ENCODE results near the gene AKR1C3.
"Not testable (repeated sequence)": the region's sequence is repeated elsewhere in the genome, so short reads cannot be mapped to it uniquely, and the experiment has no call there.

The AKR1C3 gene

GRCh38 chr10:5079836-5080235, 14.4 kb upstream of the AKR1C3 start:
- in situ Hi-C loops (cut with MboI; ENCODE audit: low pct_unique_long_range_greater_than_20kb, low sequenced_read_pairs) = no loop called here
- no peak for DNase-seq

- in situ Hi-C loops (cut with MboI; ENCODE audit: low pct_unique_long_range_greater_than_20kb, low sequenced_read_pairs) = no loop called here
Observed at GRCh38 chr10:5081091-5081490, 13.1 kb upstream of the AKR1C3 start.

GRCh38 chr10:5088703-5089261, 5.4 kb upstream of the AKR1C3 start:
- no peak for DNase-seq
- in situ Hi-C loops (cut with MboI; ENCODE audit: low pct_unique_long_range_greater_than_20kb, low sequenced_read_pairs) = no loop called here

More at GRCh38 chr10:5081091-5081490, 13.1 kb upstream of the AKR1C3 start:
- DNase-seq = no peak

GRCh38 chr10:5089865-5090264, 4.3 kb upstream of the AKR1C3 start:
- in situ Hi-C loops (cut with MboI; ENCODE audit: low pct_unique_long_range_greater_than_20kb, low sequenced_read_pairs) = no loop called here
- DNase-seq = peak; percentile 53

- in situ Hi-C loops (cut with MboI; ENCODE audit: low pct_unique_long_range_greater_than_20kb, low sequenced_read_pairs) = no loop called here
Observed at GRCh38 chr10:5090551-5090950, 3.7 kb upstream of the AKR1C3 start.

GRCh38 chr10:5091196-5091595, 3.0 kb upstream of the AKR1C3 start:
- DNase-seq = no peak
- in situ Hi-C loops (cut with MboI; ENCODE audit: low pct_unique_long_range_greater_than_20kb, low sequenced_read_pairs) = no loop called here

More at GRCh38 chr10:5090551-5090950, 3.7 kb upstream of the AKR1C3 start:
- DNase-seq = no peak

- in situ Hi-C loops (cut with MboI; ENCODE audit: low pct_unique_long_range_greater_than_20kb, low sequenced_read_pairs) = no loop called here
Observed at GRCh38 chr10:5092375-5092774, 1.8 kb upstream of the AKR1C3 start.

GRCh38 chr10:5092848-5093790, 1.1 kb upstream of the AKR1C3 start:
- no peak for DNase-seq
- in situ Hi-C loops (cut with MboI; ENCODE audit: low pct_unique_long_range_greater_than_20kb, low sequenced_read_pairs) = no loop called here

More at GRCh38 chr10:5092375-5092774, 1.8 kb upstream of the AKR1C3 start:
- DNase-seq = no peak

- no peak for DNase-seq
- in situ Hi-C loops (cut with MboI; ENCODE audit: low pct_unique_long_range_greater_than_20kb, low sequenced_read_pairs) = no loop called here
Observed at GRCh38 chr10:5095687-5096086, 1.5 kb downstream of the AKR1C3 start.

GRCh38 chr10:5096108-5096507, 1.9 kb downstream of the AKR1C3 start:
- in situ Hi-C loops (cut with MboI; ENCODE audit: low pct_unique_long_range_greater_than_20kb, low sequenced_read_pairs) = no loop called here
- DNase-seq = no peak

- DNase-seq; in situ Hi-C loops (cut with MboI; ENCODE audit: low pct_unique_long_range_greater_than_20kb, low sequenced_read_pairs): not testable (repeated sequence)
Observed at GRCh38 chr10:5102479-5102878, 8.3 kb downstream of the AKR1C3 start.

- in situ Hi-C loops (cut with MboI; ENCODE audit: low pct_unique_long_range_greater_than_20kb, low sequenced_read_pairs) = no loop called here
- DNase-seq = no peak
Observed at GRCh38 chr10:5103481-5103880, 9.3 kb downstream of the AKR1C3 start.

- in situ Hi-C loops (cut with MboI; ENCODE audit: low pct_unique_long_range_greater_than_20kb, low sequenced_read_pairs) = no loop called here
- no peak for DNase-seq
Observed at GRCh38 chr10:5105626-5106025, 11.4 kb downstream of the AKR1C3 start.

- in situ Hi-C loops (cut with MboI; ENCODE audit: low pct_unique_long_range_greater_than_20kb, low sequenced_read_pairs) = no loop called here
- peak; percentile 9 for DNase-seq
Observed at GRCh38 chr10:5106553-5106952, 12.3 kb downstream of the AKR1C3 start.

- in situ Hi-C loops (cut with MboI; ENCODE audit: low pct_unique_long_range_greater_than_20kb, low sequenced_read_pairs) = no loop called here
- DNase-seq = no peak
Observed at GRCh38 chr10:5107860-5108526, 13.8 kb downstream of the AKR1C3 start.

GRCh38 chr10:5108658-5109416, 14.6 kb downstream of the AKR1C3 start:
- DNase-seq = no peak
- in situ Hi-C loops (cut with MboI; ENCODE audit: low pct_unique_long_range_greater_than_20kb, low sequenced_read_pairs) = no loop called here

- DNase-seq; in situ Hi-C loops (cut with MboI; ENCODE audit: low pct_unique_long_range_greater_than_20kb, low sequenced_read_pairs): not testable (repeated sequence)
Observed at GRCh38 chr10:5109861-5110260, 15.6 kb downstream of the AKR1C3 start.

- DNase-seq = no peak
- in situ Hi-C loops (cut with MboI; ENCODE audit: low pct_unique_long_range_greater_than_20kb, low sequenced_read_pairs) = no loop called here
Observed at GRCh38 chr10:5116621-5117020, 22.4 kb downstream of the AKR1C3 start.

GRCh38 chr10:5117026-5117425, 22.8 kb downstream of the AKR1C3 start:
- in situ Hi-C loops (cut with MboI; ENCODE audit: low pct_unique_long_range_greater_than_20kb, low sequenced_read_pairs) = no loop called here
- DNase-seq = no peak
